Kidney epithelial cell (primary cell): ENCODE data around the gene CIB2. TPM values are rescaled to one million over a fixed set of nuclear protein-coding genes. Genes with fewer than 3 reads are reported as not detected.

ENCODE experiments used
- DNase-seq: peaks from one replicate; pipeline ENCODE4 v3.0.0-alpha.2; 2010; ENCODE audit warnings: low read depth
- H3K27me3 ChIP-seq: 2 replicates; pipeline ENCODE4 v1.6.0; 2011; ENCODE audit warnings: low read length; ENCODE audit not compliant: control insufficient read depth, insufficient read depth
- H3K36me3 ChIP-seq: 2 replicates; pipeline ENCODE4 v1.5.1; 2011; ENCODE audit warnings: low read length; ENCODE audit not compliant: control insufficient read depth, insufficient read depth
- H3K4me3 ChIP-seq: 2 replicates; pipeline ENCODE4 v1.5.1; 2011; ENCODE audit warnings: low read depth, mild to moderate bottlenecking, control low read depth, low read length
- total RNA-seq: library from RNA; depleted of rRNA; stranded (reverse); fragments of >200 nt; gene quantifications from 2 replicates; pipeline ENCODE4 v1.2.3, GENCODE V29; 2015
- TF ChIP-seq, protein P1 (sequence below): IDR thresholded peaks from 2 replicates; pipeline ENCODE4 v1.5.1; 2011; ENCODE audit warnings: mild to moderate bottlenecking, moderate library complexity, low read length, control low read depth, inconsistent platforms; ENCODE audit not compliant: insufficient read depth, poor library complexity, severe bottlenecking

The CIB2 gene
- 16.3 and 21.4 TPM in 2 replicates for total RNA-seq

DNA sequence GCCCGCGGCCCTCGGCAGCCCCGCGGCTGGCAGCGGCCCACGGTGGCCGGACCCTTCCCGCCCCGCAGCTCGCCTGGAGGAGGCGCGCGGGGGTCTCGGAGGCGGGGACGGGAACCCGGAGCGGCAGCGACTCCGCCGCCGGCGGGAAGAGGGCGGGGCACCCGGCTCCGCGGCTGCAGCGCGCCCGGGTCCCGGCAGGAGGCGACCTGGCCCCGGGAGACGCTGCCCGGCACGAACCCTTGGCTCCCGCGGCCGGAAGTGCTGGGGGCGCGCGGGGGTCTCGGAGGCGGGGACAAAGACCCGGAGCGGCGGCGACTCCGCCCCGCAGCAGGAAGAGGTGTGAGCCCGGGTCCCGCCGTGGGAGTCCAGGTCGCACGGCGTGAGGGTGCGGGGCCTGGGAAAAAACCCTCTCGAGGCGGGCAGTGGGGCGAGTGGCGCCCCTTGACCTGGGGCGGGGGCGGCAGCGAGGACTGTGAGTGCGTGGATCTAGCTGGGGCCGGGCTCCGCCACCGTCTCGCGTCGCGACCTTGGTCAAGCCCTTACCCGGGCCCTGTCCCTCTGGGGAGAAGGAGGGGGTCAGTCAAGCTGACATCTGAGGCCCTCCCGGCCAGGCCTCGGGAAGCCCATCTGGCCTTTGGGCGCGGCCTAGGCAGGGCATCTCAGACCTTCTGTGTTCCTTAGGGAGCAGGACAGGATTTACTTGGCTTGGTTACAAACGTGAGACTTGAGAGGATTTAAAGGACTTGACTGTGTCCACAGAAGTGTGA is at the start of gene CIB2:
Gene CIB2 (minus strand): TSS at position 151 of the 767 bp plus-strand sequence. CDS start 230 bp downstream, outside the sequence.
- TF ChIP-seq, protein P1, sequence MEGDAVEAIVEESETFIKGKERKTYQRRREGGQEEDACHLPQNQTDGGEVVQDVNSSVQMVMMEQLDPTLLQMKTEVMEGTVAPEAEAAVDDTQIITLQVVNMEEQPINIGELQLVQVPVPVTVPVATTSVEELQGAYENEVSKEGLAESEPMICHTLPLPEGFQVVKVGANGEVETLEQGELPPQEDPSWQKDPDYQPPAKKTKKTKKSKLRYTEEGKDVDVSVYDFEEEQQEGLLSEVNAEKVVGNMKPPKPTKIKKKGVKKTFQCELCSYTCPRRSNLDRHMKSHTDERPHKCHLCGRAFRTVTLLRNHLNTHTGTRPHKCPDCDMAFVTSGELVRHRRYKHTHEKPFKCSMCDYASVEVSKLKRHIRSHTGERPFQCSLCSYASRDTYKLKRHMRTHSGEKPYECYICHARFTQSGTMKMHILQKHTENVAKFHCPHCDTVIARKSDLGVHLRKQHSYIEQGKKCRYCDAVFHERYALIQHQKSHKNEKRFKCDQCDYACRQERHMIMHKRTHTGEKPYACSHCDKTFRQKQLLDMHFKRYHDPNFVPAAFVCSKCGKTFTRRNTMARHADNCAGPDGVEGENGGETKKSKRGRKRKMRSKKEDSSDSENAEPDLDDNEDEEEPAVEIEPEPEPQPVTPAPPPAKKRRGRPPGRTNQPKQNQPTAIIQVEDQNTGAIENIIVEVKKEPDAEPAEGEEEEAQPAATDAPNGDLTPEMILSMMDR: peak; percentile 7
- DNase-seq: no peak
- H3K27me3 ChIP-seq: no peaks in the 10 kb centered on the region
- H3K4me3 ChIP-seq: peak within 1 kb of the TSS; percentile 67
- no peaks in the 10 kb centered on the region for H3K36me3 ChIP-seq

DNA sequence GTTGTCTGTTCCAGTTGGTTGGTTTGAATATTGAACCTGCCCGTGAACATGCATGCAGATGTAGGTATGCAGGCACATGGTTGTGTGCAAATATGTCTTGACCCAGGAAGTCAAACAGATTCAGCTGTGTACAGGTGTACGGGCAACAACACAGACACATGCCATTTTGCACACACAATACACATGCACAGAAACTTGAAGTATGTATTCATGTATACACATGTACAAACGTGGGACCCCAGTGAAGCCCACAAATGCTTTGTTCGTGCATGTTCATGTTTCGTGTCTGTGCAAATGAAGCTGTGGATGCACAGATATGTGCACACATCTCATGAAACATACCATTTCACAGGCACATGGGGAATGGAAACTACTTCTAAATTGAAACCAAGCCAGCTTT is 48.7 kb upstream of the CIB2 start:
- H3K27me3 ChIP-seq: peaks cover 5% of the 10 kb centered on the region
- no peaks in the 10 kb centered on the region for H3K36me3 ChIP-seq
- DNase-seq: no peak
- no peak overlapping the region for H3K4me3 ChIP-seq
- TF ChIP-seq, protein P1: no peak

DNA sequence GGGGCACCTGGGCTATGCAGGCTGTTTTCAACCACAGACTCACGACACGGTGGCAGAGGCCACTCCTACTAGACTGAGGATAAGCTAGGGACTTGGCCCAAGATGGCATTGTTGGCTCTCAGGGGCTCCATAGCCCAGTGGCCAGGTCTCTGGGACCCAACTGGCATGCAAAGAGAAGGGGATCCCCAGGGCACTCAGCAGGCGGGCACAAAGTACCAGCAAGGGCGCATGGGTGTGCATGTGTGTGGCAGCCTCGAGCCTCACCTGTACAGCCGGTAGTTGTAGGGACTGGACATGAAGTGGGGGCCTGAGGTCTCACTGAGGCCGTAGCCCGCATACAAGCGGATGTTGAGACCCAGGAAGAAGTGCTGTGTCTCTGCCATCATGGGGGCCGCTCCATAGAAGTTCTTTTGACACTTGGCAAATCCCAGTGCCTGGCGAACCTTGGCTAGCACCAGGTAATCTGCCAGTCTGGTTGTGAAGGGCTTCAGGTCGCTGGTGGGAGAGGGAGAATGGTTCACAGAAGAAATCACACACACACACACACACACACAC is 48.1 kb upstream of the CIB2 start:
- DNase-seq: no peak
- Histone ChIP-seq H3K4me3 (no peak overlapping the region), H3K36me3 (no peaks in the 10 kb centered on the region), H3K27me3 (peaks cover 5% of the 10 kb centered on the region)
- TF ChIP-seq, protein P1: no peak

DNA sequence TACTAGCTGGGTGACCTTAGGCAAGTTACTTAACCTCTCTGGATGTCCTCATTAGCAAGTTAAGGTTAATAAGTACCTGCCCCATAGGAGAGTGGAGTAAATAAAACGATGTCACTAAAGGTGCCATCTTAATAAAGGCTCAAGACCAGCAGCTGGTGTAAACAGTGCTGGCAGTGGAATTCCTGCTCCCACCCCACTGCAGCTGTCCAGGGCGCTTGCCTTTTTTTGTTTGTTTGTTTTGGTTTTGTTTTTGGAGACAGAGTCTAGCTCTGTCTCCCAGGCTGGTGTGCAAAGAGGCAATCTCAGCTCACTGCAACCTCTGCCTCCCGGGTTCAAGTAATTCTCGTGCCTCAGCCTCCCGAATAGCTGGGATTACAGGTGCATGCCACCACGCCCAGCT is 46.8 kb upstream of the CIB2 start:
- TF ChIP-seq, protein P1: no peak
- Histone ChIP-seq H3K27me3 (peaks cover 5% of the 10 kb centered on the region), H3K36me3 (no peaks in the 10 kb centered on the region), H3K4me3 (no peak overlapping the region)
- DNase-seq: no peak

DNA sequence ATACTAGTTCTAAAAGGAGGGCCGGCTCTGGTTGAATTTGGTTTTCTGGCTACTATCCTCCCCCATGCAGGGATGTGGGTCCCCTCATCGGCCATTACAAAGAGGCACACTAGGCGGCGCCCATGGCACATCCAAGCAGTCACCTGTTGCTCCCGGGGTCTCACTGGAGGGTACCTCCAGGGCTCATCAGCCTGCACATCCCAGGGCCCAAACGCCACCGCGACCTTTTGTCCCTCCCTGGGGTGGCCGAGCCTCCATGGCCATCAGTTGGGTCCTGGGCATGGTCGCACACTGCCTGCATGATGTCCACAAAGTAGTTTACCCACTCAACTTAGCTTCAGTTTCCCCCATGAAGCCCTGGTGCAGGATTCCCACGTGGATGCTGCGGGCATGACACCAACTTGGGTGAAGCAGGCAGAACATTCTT is 46.2 kb upstream of the CIB2 start:
- TF ChIP-seq, protein P1: peak; percentile 86
- no peak overlapping the region for H3K4me3 ChIP-seq
- no peak for DNase-seq
- H3K36me3 ChIP-seq: peaks cover 1% of the 10 kb centered on the region
- H3K27me3 ChIP-seq: peaks cover 5% of the 10 kb centered on the region
